CD4-positive, alpha-beta T cell (primary cell): ENCODE results near the gene SMCR8. TPM values are rescaled to one million over a fixed set of nuclear protein-coding genes. Genes with fewer than 3 reads are reported as not detected.

ENCODE experiments used
- ATAC-seq: fragments of 200-7000 bp; cut with Tn5 transposase; one replicate; pipeline ENCODE4 v1.10.0; 2022; ENCODE audit warnings: mild to moderate bottlenecking; ENCODE audit not compliant: poor library complexity
- CTCF ChIA-PET: fragments of 350-600 bp; sonication (Branson Sonifier 250); formaldehyde crosslinking; loops from one replicate; lab custom pipeline; 2021; ENCODE audit warnings: antibody characterized with exemption, inconsistent platforms; lab: Charles Lee
- POLR2A ChIA-PET: fragments of 350-600 bp; sonication (Branson Sonifier 250); formaldehyde crosslinking; loops from one replicate; lab custom pipeline; 2021; ENCODE audit warnings: antibody characterized with exemption, inconsistent platforms; lab: Charles Lee
- DNase-seq, 14 experiments: peaks; one replicate each; pipeline ENCODE4 v3.0.0-alpha.2; 2013 to 2020; ENCODE audit warnings: mixed read lengths in 2 of 14
- H3K27ac ChIP-seq, 2 donors: one replicate each; pipeline versions ENCODE4 v1.5.1 to v1.7.0; 2013; ENCODE audit warnings: low read length in 2 of 2, low read depth in 1 of 2, mild to moderate bottlenecking in 1 of 2
- H3K27me3 ChIP-seq, 2 experiments: 1 replicate in 1 of 2; 2 replicates in 1 of 2; pipeline versions ENCODE4 v1.6.1 to v1.7.0; 2013; ENCODE audit warnings: low read length in 2 of 2, control low read depth in 1 of 2, mild to moderate bottlenecking in 1 of 2, moderate library complexity in 1 of 2; ENCODE audit not compliant: insufficient read depth in 2 of 2, control insufficient read depth in 1 of 2
- H3K36me3 ChIP-seq: one replicate; pipeline ENCODE4 v1.6.1; 2013; ENCODE audit warnings: low read length, control low read depth; ENCODE audit not compliant: insufficient read depth
- H3K4me1 ChIP-seq: one replicate; pipeline ENCODE4 v1.6.1; 2013; ENCODE audit warnings: low read length, control low read depth; ENCODE audit not compliant: insufficient read depth
- H3K4me3 ChIP-seq: one replicate; pipeline ENCODE4 v1.5.1; 2013; ENCODE audit warnings: mild to moderate bottlenecking, low read length, moderate library complexity
- H3K9me3 ChIP-seq, 2 experiments: 1 replicate in 1 of 2; 2 replicates in 1 of 2; pipeline versions ENCODE4 v1.6.1 to v1.7.0; 2013; ENCODE audit warnings: low read length in 2 of 2, mild to moderate bottlenecking in 2 of 2, control low read depth in 1 of 2, moderate library complexity in 1 of 2; ENCODE audit not compliant: control insufficient read depth in 1 of 2, insufficient read depth in 1 of 2
- H3K27ac Mint-ChIP-seq: one replicate; pipeline ENCODE4 v1.8.0; 2020; ENCODE audit warnings: mixed read lengths
- H3K27me3 Mint-ChIP-seq: one replicate; pipeline ENCODE4 v1.8.0; 2021; ENCODE audit warnings: mixed read lengths
- H3K36me3 Mint-ChIP-seq: one replicate; pipeline ENCODE4 v1.8.0; 2021; ENCODE audit warnings: low read depth, mixed read lengths
- H3K4me1 Mint-ChIP-seq: one replicate; pipeline ENCODE4 v1.8.0; 2021; ENCODE audit warnings: low read depth, mixed read lengths
- H3K4me3 Mint-ChIP-seq: one replicate; pipeline ENCODE4 v1.8.0; 2020; ENCODE audit warnings: mild to moderate bottlenecking, mixed read lengths
- H3K9me3 Mint-ChIP-seq: one replicate; pipeline ENCODE4 v1.8.0; 2020; ENCODE audit warnings: mixed read lengths
- intact Hi-C, 2 experiments: fragments of 100-400 bp; cut with DNase I in 1 of 2; cut with micrococcal nuclease in 1 of 2; formaldehyde crosslinking; loops; one replicate each; pipeline versions ENCODE4 v1.15.1 to v1.9.0; 2023 to 2025; cut with DNase I, micrococcal nuclease
- total RNA-seq, 174 experiments: library from RNA in 2 of 174; stranded (reverse) in 2 of 174; gene quantifications; one replicate each; pipeline ENCODE4 v1.2.3 and lab custom pipeline; 2021 to 2026
- TF ChIP-seq, protein P1 (sequence below): fragments of 200-600 bp; IDR thresholded peaks from one replicate; pipeline ENCODE4 v1.8.0; 2022; ENCODE audit warnings: antibody characterized with exemption, mild to moderate bottlenecking

The SMCR8 gene
- total RNA-seq, 2 experiments from 2014 or later = 52.2 to 54.5 TPM

DNA sequence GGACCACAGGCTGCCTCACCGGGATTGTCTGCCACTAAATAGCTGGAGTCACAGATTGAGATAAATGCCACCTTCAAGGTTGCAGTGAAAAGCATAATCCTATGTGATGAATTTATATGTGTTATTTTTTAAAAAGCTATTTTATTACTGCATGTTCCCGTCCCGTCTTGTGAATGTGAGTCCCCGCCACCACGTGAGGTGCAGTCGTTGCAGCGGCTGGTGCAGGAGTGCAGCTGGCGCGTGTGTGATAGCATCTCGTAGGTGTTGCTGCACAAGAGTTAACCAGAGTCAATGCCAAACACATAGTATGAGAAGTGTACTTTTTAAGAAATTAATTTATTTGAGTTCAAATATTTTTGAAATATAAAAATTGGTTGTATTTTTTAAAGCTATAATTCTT, 12.5 kb downstream of the SMCR8 start:
- TF ChIP-seq, protein P1, sequence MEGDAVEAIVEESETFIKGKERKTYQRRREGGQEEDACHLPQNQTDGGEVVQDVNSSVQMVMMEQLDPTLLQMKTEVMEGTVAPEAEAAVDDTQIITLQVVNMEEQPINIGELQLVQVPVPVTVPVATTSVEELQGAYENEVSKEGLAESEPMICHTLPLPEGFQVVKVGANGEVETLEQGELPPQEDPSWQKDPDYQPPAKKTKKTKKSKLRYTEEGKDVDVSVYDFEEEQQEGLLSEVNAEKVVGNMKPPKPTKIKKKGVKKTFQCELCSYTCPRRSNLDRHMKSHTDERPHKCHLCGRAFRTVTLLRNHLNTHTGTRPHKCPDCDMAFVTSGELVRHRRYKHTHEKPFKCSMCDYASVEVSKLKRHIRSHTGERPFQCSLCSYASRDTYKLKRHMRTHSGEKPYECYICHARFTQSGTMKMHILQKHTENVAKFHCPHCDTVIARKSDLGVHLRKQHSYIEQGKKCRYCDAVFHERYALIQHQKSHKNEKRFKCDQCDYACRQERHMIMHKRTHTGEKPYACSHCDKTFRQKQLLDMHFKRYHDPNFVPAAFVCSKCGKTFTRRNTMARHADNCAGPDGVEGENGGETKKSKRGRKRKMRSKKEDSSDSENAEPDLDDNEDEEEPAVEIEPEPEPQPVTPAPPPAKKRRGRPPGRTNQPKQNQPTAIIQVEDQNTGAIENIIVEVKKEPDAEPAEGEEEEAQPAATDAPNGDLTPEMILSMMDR = no peak
- no peak overlapping the region for H3K27ac ChIP-seq
- no peaks in the 10 kb centered on the region for H3K27me3 Mint-ChIP-seq
- ATAC-seq (no peak), DNase-seq (no peak)
- H3K36me3 ChIP-seq = peaks cover 64% of the 10 kb centered on the region
- H3K4me1 Mint-ChIP-seq = peaks cover 16% of the 10 kb centered on the region
- no peaks in the 10 kb centered on the region for H3K9me3 ChIP-seq
- no peak overlapping the region for H3K27ac Mint-ChIP-seq
- CTCF ChIA-PET = no interaction called here
- POLR2A ChIA-PET = interaction anchor here (1.0 to 1.2 kb wide), 2 partner anchors 22 to 36 kb away, joined by 3 read pairs; partner anchors contain the start of gene SHMT1
- no peaks in the 10 kb centered on the region for H3K27me3 ChIP-seq
- H3K4me3 Mint-ChIP-seq = no peak overlapping the region
- peaks cover 86% of the 10 kb centered on the region for H3K36me3 Mint-ChIP-seq
- H3K4me1 ChIP-seq = peaks cover 21% of the 10 kb centered on the region
- intact Hi-C loops = no loop called here
- no peak overlapping the region for H3K4me3 ChIP-seq
- no peaks in the 10 kb centered on the region for H3K9me3 Mint-ChIP-seq

DNA sequence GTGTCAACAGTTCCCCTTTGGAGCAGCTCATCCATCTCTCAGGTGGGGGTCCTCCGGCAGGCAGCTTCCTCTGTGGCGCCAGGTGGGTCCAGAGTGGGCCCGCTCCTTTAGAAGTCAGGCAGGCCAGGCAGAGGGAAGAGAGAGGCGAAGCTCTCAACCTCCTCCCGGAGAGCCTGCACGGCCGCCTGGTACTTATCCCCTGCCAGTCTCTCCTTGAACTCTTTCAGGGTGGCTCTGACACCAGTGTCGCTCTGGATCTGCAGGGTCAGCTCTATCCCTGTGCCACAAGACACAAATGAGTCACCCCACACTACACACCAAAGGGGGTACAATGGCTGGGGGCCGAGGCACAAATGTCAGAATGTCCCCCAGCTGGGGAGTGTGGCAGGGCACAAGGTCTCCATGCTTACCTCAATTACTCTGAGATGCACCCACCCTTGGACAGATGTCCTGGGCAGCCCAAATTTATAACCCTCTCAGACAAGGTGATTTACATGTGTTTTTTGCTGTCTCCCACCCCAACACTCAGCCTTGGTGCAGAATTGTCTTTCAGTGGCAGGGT, 13.6 kb downstream of the SMCR8 start:
- Mint-ChIP-seq H3K36me3 (peaks cover 75% of the 10 kb centered on the region), H3K9me3 (no peaks in the 10 kb centered on the region), H3K4me1 (peaks cover 16% of the 10 kb centered on the region), H3K27me3 (no peaks in the 10 kb centered on the region), H3K4me3 (no peak overlapping the region), H3K27ac (no peak overlapping the region)
- ATAC-seq (no peak), DNase-seq (no peak)
- POLR2A ChIA-PET = interaction anchor here (1.2 kb wide), 1 partner anchor 35 kb away, joined by 3 read pairs; the partner anchor contains the start of gene SHMT1
- H3K27me3 ChIP-seq = no peaks in the 10 kb centered on the region
- intact Hi-C loops = no loop called here
- H3K36me3 ChIP-seq = peaks cover 52% of the 10 kb centered on the region
- H3K27ac ChIP-seq = no peak overlapping the region
- H3K4me1 ChIP-seq = peaks cover 17% of the 10 kb centered on the region
- H3K9me3 ChIP-seq = no peaks in the 10 kb centered on the region
- TF ChIP-seq, protein P1 = no peak
- CTCF ChIA-PET = no interaction called here
- no peak overlapping the region for H3K4me3 ChIP-seq

DNA sequence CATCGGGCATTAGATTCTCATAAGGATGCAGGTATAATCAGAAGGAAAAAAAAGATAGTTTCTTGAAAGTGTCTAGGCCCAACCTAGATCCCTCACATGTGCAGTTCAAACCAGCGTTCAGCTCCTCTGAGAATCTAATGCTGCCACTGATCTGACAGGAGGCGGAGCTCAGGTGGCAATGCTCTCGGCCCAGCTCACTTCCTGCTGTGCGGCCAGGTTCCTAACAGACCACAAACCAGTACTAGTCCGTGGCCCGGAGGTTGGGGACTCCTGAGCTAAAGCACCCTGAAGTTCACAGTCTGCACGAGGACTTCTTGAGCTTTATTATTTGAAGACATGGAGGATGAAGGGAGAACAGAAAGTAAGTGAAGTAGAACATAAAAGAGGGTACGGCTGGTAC, 16.8 kb downstream of the SMCR8 start:
- intact Hi-C loops = no loop called here

More for the DNA sequence above, 16.8 kb downstream of the SMCR8 start:
- peaks cover 9% of the 10 kb centered on the region for H3K4me1 Mint-ChIP-seq
- Histone ChIP-seq H3K4me1 (peaks cover 14% of the 10 kb centered on the region), H3K27ac (no peak overlapping the region), H3K9me3 (no peaks in the 10 kb centered on the region), H3K4me3 (no peak overlapping the region), H3K27me3 (no peaks in the 10 kb centered on the region), H3K36me3 (peaks cover 37% of the 10 kb centered on the region)
- POLR2A ChIA-PET = interaction anchor here (0.6 to 1.1 kb wide), 2 partner anchors 16 to 31 kb away, joined by 3 to 4 read pairs; partner anchors contain the start of gene SHMT1
- no peak overlapping the region for H3K4me3 Mint-ChIP-seq
- no peaks in the 10 kb centered on the region for H3K9me3 Mint-ChIP-seq
- peak; percentile 46 for ATAC-seq
- DNase-seq = peak in 2 of 14 experiments; percentile 9 to 43
- peak overlapping the region; percentile 65 for H3K27ac Mint-ChIP-seq
- CTCF ChIA-PET = interaction anchor here (0.5 kb wide), 1 partner anchor 12 kb away, joined by 4 read pairs; no protein-coding TSS in a partner anchor
- peaks cover 52% of the 10 kb centered on the region for H3K36me3 Mint-ChIP-seq
- TF ChIP-seq, protein P1 = no peak
- no peaks in the 10 kb centered on the region for H3K27me3 Mint-ChIP-seq
